CD4-positive, alpha-beta memory T cell (primary cell): ENCODE measurements around the gene ZNF436. TPM values are rescaled to one million over a fixed set of nuclear protein-coding genes. Genes with fewer than 3 reads are reported as not detected.

Experiments used
- CTCF ChIA-PET: fragments of 350-600 bp; sonication (Branson Sonifier 250); formaldehyde crosslinking; loops from one replicate; lab custom pipeline; 2021; ENCODE audit warnings: inconsistent platforms; ENCODE audit not compliant: partially characterized antibody; lab: Charles Lee
- POLR2A ChIA-PET: fragments of 350-600 bp; sonication (Branson Sonifier 250); formaldehyde crosslinking; loops from one replicate; lab custom pipeline; 2021; ENCODE audit not compliant: partially characterized antibody; lab: Charles Lee
- DNase-seq, 5 donors: peaks; one replicate each; pipeline versions ENCODE4 v3.0.0 to v3.0.0-alpha.2; 2020 to 2022; ENCODE audit warnings: mixed read lengths in 1 of 5
- H3K27ac ChIP-seq: one replicate; pipeline ENCODE4 v1.7.0; 2013; ENCODE audit warnings: low read depth, low read length
- H3K27me3 ChIP-seq: 2 replicates; pipeline ENCODE4 v1.7.0; 2013; ENCODE audit warnings: mild to moderate bottlenecking, low read length, moderate library complexity; ENCODE audit not compliant: insufficient read depth
- H3K36me3 ChIP-seq: 2 replicates; pipeline ENCODE4 v1.7.0; 2013; ENCODE audit warnings: mild to moderate bottlenecking, low read length, moderate library complexity; ENCODE audit not compliant: insufficient read depth
- H3K4me1 ChIP-seq: 2 replicates; pipeline ENCODE4 v1.7.0; 2013; ENCODE audit warnings: mild to moderate bottlenecking, low read length, moderate library complexity; ENCODE audit not compliant: insufficient read depth
- H3K4me3 ChIP-seq, 2 donors: one replicate each; pipeline ENCODE4 v1.7.0; 2013; ENCODE audit warnings: low read length in 2 of 2, mild to moderate bottlenecking in 1 of 2
- H3K9me3 ChIP-seq, 2 donors: one replicate each; pipeline ENCODE4 v1.7.0; 2013; ENCODE audit warnings: low read length in 2 of 2, control low read depth in 1 of 2; ENCODE audit not compliant: control insufficient read depth in 1 of 2
- H3K27ac Mint-ChIP-seq, 7 donors: one replicate each; pipeline ENCODE4 v1.8.0; 2020 to 2021; ENCODE audit warnings: mixed read lengths in 7 of 7, mild to moderate bottlenecking in 6 of 7, inconsistent platforms in 3 of 7, moderate library complexity in 3 of 7
- H3K27me3 Mint-ChIP-seq, 2 donors: one replicate each; pipeline ENCODE4 v1.8.0; 2020 to 2021; ENCODE audit warnings: mixed read lengths in 2 of 2
- H3K36me3 Mint-ChIP-seq, 2 donors: one replicate each; pipeline ENCODE4 v1.8.0; 2020 to 2021; ENCODE audit warnings: mixed read lengths in 2 of 2, inconsistent platforms in 1 of 2, mild to moderate bottlenecking in 1 of 2
- H3K4me1 Mint-ChIP-seq, 4 donors: one replicate each; pipeline ENCODE4 v1.8.0; 2020 to 2021; ENCODE audit warnings: mixed read lengths in 4 of 4, mild to moderate bottlenecking in 1 of 4
- H3K4me3 Mint-ChIP-seq, 8 donors: one replicate each; pipeline ENCODE4 v1.8.0; 2020 to 2021; ENCODE audit warnings: mixed read lengths in 8 of 8, mild to moderate bottlenecking in 7 of 8, moderate library complexity in 6 of 8, inconsistent platforms in 3 of 8
- H3K9me3 Mint-ChIP-seq, 8 donors: one replicate each; pipeline ENCODE4 v1.8.0; 2020 to 2021; ENCODE audit warnings: mixed read lengths in 8 of 8, mild to moderate bottlenecking in 5 of 8, inconsistent platforms in 3 of 8, moderate library complexity in 1 of 8
- intact Hi-C: fragments of 100-400 bp; cut with micrococcal nuclease; formaldehyde crosslinking; loops from one replicate; pipeline ENCODE4 v1.15.1; 2023
- polyA plus RNA-seq, 2 donors: library from polyadenylated mRNA; unstranded; fragments of 300-500 nt; fragmentation: Illumina TruSeq; gene quantifications; one replicate each; pipeline ENCODE4 v1.2.3, GENCODE V29; 2021
- total RNA-seq, 2 experiments: library from RNA; stranded (reverse); gene quantifications; one replicate each; pipeline ENCODE4 v1.2.3, GENCODE V29; 2021

The ZNF436 gene
- total and polyA plus RNA-seq, 4 experiments from 2014 or later = 1.7 to 11.9 (median 7.2) TPM

- intact Hi-C loops = loop anchor here (1.0 to 5.0 kb wide), 3 partner anchors 36 to 307 kb away; partner anchors contain the start of gene HNRNPR
- no peak overlapping the region for H3K27ac ChIP-seq
Observed at GRCh38 chr1:23403735-23404486, 34.3 kb upstream of the ZNF436 start.

GRCh38 chr1:23403355-23403734 is 33.7 kb upstream of the ZNF436 start:
- H3K27me3 Mint-ChIP-seq = no peaks in the 10 kb centered on the region
- H3K36me3 Mint-ChIP-seq = peaks cover 7 to 9% of the 10 kb centered on the region in 2 donors
- peaks cover 11% of the 10 kb centered on the region for H3K4me1 ChIP-seq
- H3K4me1 Mint-ChIP-seq = peaks cover 5 to 12% (median 9%) of the 10 kb centered on the region in 4 donors
- CTCF ChIA-PET = interaction anchor here (0.7 to 3.2 kb wide), 20 partner anchors 9 to 305 kb away, joined by 3 to 16 read pairs (median 4); partner anchors contain the start of gene HNRNPR
- H3K36me3 ChIP-seq = no peaks in the 10 kb centered on the region
- no peaks in the 10 kb centered on the region for H3K9me3 ChIP-seq
- H3K4me3 ChIP-seq = no peak overlapping the region
- DNase-seq = no peak
- intact Hi-C loops = loop anchor here (5.0 kb wide), 2 partner anchors 61 to 306 kb away; partner anchors contain the start of gene HNRNPR
- H3K9me3 Mint-ChIP-seq = no peaks in the 10 kb centered on the region
- POLR2A ChIA-PET = interaction anchor here (2.2 kb wide), 1 partner anchor 19 kb away, joined by 5 read pairs; no protein-coding TSS in a partner anchor
- H3K27ac Mint-ChIP-seq = peak overlapping the region in 1 of 7 donors; percentile 22
- no peaks in the 10 kb centered on the region for H3K27me3 ChIP-seq
- H3K4me3 Mint-ChIP-seq = no peak overlapping the region
- no peak overlapping the region for H3K27ac ChIP-seq

More at GRCh38 chr1:23403735-23404486, 34.3 kb upstream of the ZNF436 start:
- CTCF ChIA-PET = interaction anchor here (0.6 to 3.2 kb wide), 29 partner anchors 9 to 305 kb away, joined by 3 to 16 read pairs (median 3); partner anchors contain the start of genes HNRNPR and HTR1D
- Histone ChIP-seq H3K36me3 (no peaks in the 10 kb centered on the region), H3K4me3 (no peak overlapping the region), H3K4me1 (peaks cover 11% of the 10 kb centered on the region), H3K27me3 (no peaks in the 10 kb centered on the region), H3K9me3 (no peaks in the 10 kb centered on the region)
- no peak overlapping the region for H3K4me3 Mint-ChIP-seq
- peaks cover 5 to 12% (median 9%) of the 10 kb centered on the region in 4 donors for H3K4me1 Mint-ChIP-seq
- no peaks in the 10 kb centered on the region for H3K9me3 Mint-ChIP-seq
- POLR2A ChIA-PET = interaction anchor here (1.6 to 2.2 kb wide), 2 partner anchors 18 to 136 kb away, joined by 3 to 5 read pairs; no protein-coding TSS in a partner anchor
- H3K27me3 Mint-ChIP-seq = no peaks in the 10 kb centered on the region
- DNase-seq = peak; percentile 69 to 76 (median 74)
- peak overlapping the region in 2 of 7 donors; percentile 14 to 22 for H3K27ac Mint-ChIP-seq
- peaks cover 7 to 9% of the 10 kb centered on the region in 2 donors for H3K36me3 Mint-ChIP-seq

- Mint-ChIP-seq H3K9me3 (no peaks in the 10 kb centered on the region), H3K27me3 (no peaks in the 10 kb centered on the region), H3K4me1 (peaks cover 5 to 12% (median 9%) of the 10 kb centered on the region in 4 donors), H3K4me3 (no peak overlapping the region), H3K27ac (no peak overlapping the region), H3K36me3 (peaks cover 8 to 9% of the 10 kb centered on the region in 2 donors)
- no peak for DNase-seq
- Histone ChIP-seq H3K36me3 (no peaks in the 10 kb centered on the region), H3K9me3 (no peaks in the 10 kb centered on the region), H3K27ac (no peak overlapping the region), H3K4me1 (peaks cover 11% of the 10 kb centered on the region), H3K27me3 (no peaks in the 10 kb centered on the region), H3K4me3 (no peak overlapping the region)
- ChIA-PET CTCF (interaction anchor here (0.7 to 3.2 kb wide), 11 partner anchors 8 to 105 kb away, joined by 3 to 16 read pairs (median 3); partner anchors contain the start of gene HNRNPR), POLR2A (interaction anchor here (2.2 kb wide), 1 partner anchor 19 kb away, joined by 5 read pairs; no protein-coding TSS in a partner anchor)
- intact Hi-C loops = loop anchor here (5.0 kb wide), 2 partner anchors 61 to 306 kb away; partner anchors contain the start of gene HNRNPR
Observed at GRCh38 chr1:23403038-23403336, 33.4 kb upstream of the ZNF436 start.

GRCh38 chr1:23402286-23403037 is 32.8 kb upstream of the ZNF436 start:
- ChIA-PET CTCF (interaction anchor here (1.0 to 3.2 kb wide), 7 partner anchors 8 to 103 kb away, joined by 3 to 16 read pairs (median 9); partner anchors contain the start of gene HNRNPR), POLR2A (interaction anchor here (2.2 kb wide), 1 partner anchor 19 kb away, joined by 5 read pairs; no protein-coding TSS in a partner anchor)
- Histone ChIP-seq H3K9me3 (no peaks in the 10 kb centered on the region), H3K4me1 (peaks cover 11% of the 10 kb centered on the region), H3K27me3 (no peaks in the 10 kb centered on the region), H3K4me3 (no peak overlapping the region), H3K27ac (no peak overlapping the region), H3K36me3 (no peaks in the 10 kb centered on the region)
- Mint-ChIP-seq H3K4me1 (peaks cover 5 to 12% (median 9%) of the 10 kb centered on the region in 4 donors), H3K36me3 (peaks cover 11 to 12% of the 10 kb centered on the region in 2 donors), H3K27ac (peak overlapping the region in 1 of 7 donors; percentile 47), H3K9me3 (no peaks in the 10 kb centered on the region), H3K4me3 (no peak overlapping the region), H3K27me3 (no peaks in the 10 kb centered on the region)
- intact Hi-C loops = loop anchor here (5.0 kb wide), 2 partner anchors 60 to 305 kb away; partner anchors contain the start of gene HNRNPR
- no peak for DNase-seq

- no peaks in the 10 kb centered on the region for H3K36me3 ChIP-seq
- no peaks in the 10 kb centered on the region for H3K27me3 ChIP-seq
- no peak overlapping the region for H3K4me3 Mint-ChIP-seq
- CTCF ChIA-PET = interaction anchor here (0.9 to 1.4 kb wide), 3 partner anchors 24 to 86 kb away, joined by 3 to 4 read pairs (median 4); no protein-coding TSS in a partner anchor
- POLR2A ChIA-PET = no interaction called here
- no peaks in the 10 kb centered on the region for H3K27me3 Mint-ChIP-seq
- no peak overlapping the region for H3K4me3 ChIP-seq
- H3K9me3 ChIP-seq = no peaks in the 10 kb centered on the region
- H3K9me3 Mint-ChIP-seq = no peaks in the 10 kb centered on the region
- peaks cover 11% of the 10 kb centered on the region for H3K4me1 ChIP-seq
- no peak overlapping the region for H3K27ac Mint-ChIP-seq
- no peak overlapping the region for H3K27ac ChIP-seq
- DNase-seq = no peak
- peaks cover 12 to 16% of the 10 kb centered on the region in 2 donors for H3K36me3 Mint-ChIP-seq
- intact Hi-C loops = loop anchor here (5.0 kb wide), 2 partner anchors 59 to 304 kb away; partner anchors contain the start of gene HNRNPR
- H3K4me1 Mint-ChIP-seq = peaks cover 5 to 12% (median 9%) of the 10 kb centered on the region in 4 donors
Observed at GRCh38 chr1:23401313-23401712, 31.7 kb upstream of the ZNF436 start.

GRCh38 chr1:23400324-23401114 is 30.9 kb upstream of the ZNF436 start:
- Histone ChIP-seq H3K27me3 (no peaks in the 10 kb centered on the region), H3K9me3 (no peaks in the 10 kb centered on the region), H3K27ac (no peak overlapping the region), H3K36me3 (no peaks in the 10 kb centered on the region), H3K4me3 (no peak overlapping the region), H3K4me1 (peaks cover 11% of the 10 kb centered on the region)
- POLR2A ChIA-PET = no interaction called here
- peaks cover 8 to 12% (median 10%) of the 10 kb centered on the region in 4 donors for H3K4me1 Mint-ChIP-seq
- no peaks in the 10 kb centered on the region for H3K27me3 Mint-ChIP-seq
- H3K9me3 Mint-ChIP-seq = no peaks in the 10 kb centered on the region
- CTCF ChIA-PET = interaction anchor here (0.9 to 1.4 kb wide), 2 partner anchors 25 kb away, joined by 3 to 4 read pairs; no protein-coding TSS in a partner anchor
- intact Hi-C loops = loop anchor here (5.0 kb wide), 2 partner anchors 58 to 303 kb away; partner anchors contain the start of gene HNRNPR
- peak overlapping the region in 1 of 8 donors; percentile 21 for H3K4me3 Mint-ChIP-seq
- DNase-seq = no peak
- no peak overlapping the region for H3K27ac Mint-ChIP-seq
- H3K36me3 Mint-ChIP-seq = peaks cover 16 to 17% of the 10 kb centered on the region in 2 donors
